Kidney epithelial cell (primary cell): Measurements from ENCODE around the gene SEMA7A. TPM values are rescaled to one million over a fixed set of nuclear protein-coding genes. Genes with fewer than 3 reads are reported as not detected.

ENCODE experiments used
- DNase-seq: peaks from one replicate; pipeline ENCODE4 v3.0.0-alpha.2; 2010; ENCODE audit warnings: low read depth
- H3K27me3 ChIP-seq: 2 replicates; pipeline ENCODE4 v1.6.0; 2011; ENCODE audit warnings: low read length; ENCODE audit not compliant: control insufficient read depth, insufficient read depth
- H3K36me3 ChIP-seq: 2 replicates; pipeline ENCODE4 v1.5.1; 2011; ENCODE audit warnings: low read length; ENCODE audit not compliant: control insufficient read depth, insufficient read depth
- H3K4me3 ChIP-seq: 2 replicates; pipeline ENCODE4 v1.5.1; 2011; ENCODE audit warnings: low read depth, mild to moderate bottlenecking, control low read depth, low read length
- total RNA-seq: library from RNA; depleted of rRNA; stranded (reverse); fragments of >200 nt; gene quantifications from 2 replicates; pipeline ENCODE4 v1.2.3, GENCODE V29; 2015
- TF ChIP-seq, protein P1 (sequence below): IDR thresholded peaks from 2 replicates; pipeline ENCODE4 v1.5.1; 2011; ENCODE audit warnings: mild to moderate bottlenecking, moderate library complexity, low read length, control low read depth, inconsistent platforms; ENCODE audit not compliant: insufficient read depth, poor library complexity, severe bottlenecking

SEMA7A gene
- total RNA-seq, 1 donor from 2014 or later = 289 TPM

DNA sequence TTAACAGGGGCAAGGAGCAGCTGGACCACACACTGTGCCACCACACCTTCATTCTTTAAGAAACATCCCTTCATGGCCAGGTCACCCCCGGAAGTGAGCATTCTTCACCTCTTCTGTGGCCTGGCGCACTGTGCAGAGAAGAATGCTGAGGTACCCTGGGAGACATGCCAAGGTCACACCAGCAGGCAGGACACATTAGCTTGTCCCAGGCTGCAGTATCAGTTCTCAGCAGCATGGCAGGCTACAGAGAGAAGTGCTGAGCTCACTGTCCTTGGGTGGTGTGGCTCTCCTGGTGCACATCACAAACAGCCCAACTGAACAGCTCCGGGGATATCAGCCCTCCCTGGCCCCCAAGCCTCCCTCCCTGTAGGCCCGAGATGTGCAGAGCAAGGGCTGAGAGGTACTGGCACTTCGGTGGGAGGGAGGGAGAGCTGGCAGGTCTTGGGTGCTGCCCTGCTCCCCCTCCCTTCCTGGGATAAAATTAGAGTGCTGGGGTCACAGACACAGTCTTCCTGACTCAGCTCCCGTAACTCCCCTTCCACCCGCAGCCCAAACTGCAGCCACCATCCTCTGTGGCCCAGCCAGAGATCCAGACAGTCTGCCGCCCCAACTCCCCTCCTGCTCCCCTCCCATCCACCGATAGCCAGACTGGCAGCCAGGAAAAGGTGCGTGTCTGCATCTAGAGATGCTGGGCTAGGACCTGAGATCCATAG lies 13.4 kb downstream of the SEMA7A start:
- no peaks in the 10 kb centered on the region for H3K27me3 ChIP-seq
- TF ChIP-seq, protein P1, sequence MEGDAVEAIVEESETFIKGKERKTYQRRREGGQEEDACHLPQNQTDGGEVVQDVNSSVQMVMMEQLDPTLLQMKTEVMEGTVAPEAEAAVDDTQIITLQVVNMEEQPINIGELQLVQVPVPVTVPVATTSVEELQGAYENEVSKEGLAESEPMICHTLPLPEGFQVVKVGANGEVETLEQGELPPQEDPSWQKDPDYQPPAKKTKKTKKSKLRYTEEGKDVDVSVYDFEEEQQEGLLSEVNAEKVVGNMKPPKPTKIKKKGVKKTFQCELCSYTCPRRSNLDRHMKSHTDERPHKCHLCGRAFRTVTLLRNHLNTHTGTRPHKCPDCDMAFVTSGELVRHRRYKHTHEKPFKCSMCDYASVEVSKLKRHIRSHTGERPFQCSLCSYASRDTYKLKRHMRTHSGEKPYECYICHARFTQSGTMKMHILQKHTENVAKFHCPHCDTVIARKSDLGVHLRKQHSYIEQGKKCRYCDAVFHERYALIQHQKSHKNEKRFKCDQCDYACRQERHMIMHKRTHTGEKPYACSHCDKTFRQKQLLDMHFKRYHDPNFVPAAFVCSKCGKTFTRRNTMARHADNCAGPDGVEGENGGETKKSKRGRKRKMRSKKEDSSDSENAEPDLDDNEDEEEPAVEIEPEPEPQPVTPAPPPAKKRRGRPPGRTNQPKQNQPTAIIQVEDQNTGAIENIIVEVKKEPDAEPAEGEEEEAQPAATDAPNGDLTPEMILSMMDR = no peak
- no peak overlapping the region for H3K4me3 ChIP-seq
- peaks cover 2% of the 10 kb centered on the region for H3K36me3 ChIP-seq
- DNase-seq = no peak

GRCh38 chr15:74419432-74419831 lies 14.3 kb downstream of the SEMA7A start:
- TF ChIP-seq, protein P1 = no peak
- H3K36me3 ChIP-seq = peaks cover 2% of the 10 kb centered on the region
- no peaks in the 10 kb centered on the region for H3K27me3 ChIP-seq
- H3K4me3 ChIP-seq = no peak overlapping the region
- no peak for DNase-seq

- no peak for DNase-seq
- no peaks in the 10 kb centered on the region for H3K27me3 ChIP-seq
- peaks cover 2% of the 10 kb centered on the region for H3K36me3 ChIP-seq
- no peak overlapping the region for H3K4me3 ChIP-seq
- TF ChIP-seq, protein P1 = no peak
These were observed 15.0 kb downstream of the SEMA7A start for GRCh38 chr15:74418575-74419338.

DNA sequence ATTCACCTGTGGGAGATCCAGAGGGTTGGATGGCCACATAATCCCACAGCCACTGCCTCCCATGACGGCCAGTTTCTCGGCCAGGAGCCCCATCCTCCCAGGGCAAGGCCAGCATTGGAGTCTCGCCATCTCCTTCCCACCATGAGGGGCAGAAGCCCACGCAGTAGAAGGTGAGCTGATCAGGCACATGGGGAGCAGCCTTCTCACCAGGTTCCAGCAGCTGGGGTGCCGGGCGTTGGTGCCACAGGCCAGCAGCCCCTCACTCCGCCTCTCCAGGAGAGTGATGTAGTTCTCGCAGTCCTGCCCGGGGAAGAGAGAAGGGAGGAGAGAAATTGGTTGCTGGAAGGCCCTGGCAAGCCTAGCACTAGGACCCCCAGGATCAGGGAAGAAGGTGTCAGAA lies 16.1 kb downstream of the SEMA7A start:
- DNase-seq = no peak
- TF ChIP-seq, protein P1 = no peak
- H3K4me3 ChIP-seq = no peak overlapping the region
- H3K36me3 ChIP-seq = peaks cover 2% of the 10 kb centered on the region
- no peaks in the 10 kb centered on the region for H3K27me3 ChIP-seq

DNA sequence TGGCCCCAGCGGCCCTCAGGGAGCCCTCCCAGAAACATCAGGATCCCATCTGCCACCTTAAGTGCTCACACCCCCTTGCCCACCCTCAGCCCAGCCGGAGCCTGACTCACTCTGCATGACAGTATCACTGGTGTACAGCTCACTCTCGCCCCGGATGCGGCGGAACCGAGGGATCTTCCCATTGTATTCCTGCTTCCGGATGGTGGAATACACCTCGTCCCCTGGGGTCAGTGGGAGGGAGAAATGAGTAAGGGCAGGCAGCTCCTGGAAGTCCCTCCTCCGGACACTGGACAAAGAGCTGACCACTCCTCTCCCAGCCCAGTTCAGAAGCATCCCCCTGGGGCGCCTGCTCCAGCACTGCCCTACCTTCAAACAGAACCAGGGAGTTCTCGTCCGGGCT lies 16.5 kb downstream of the SEMA7A start:
- TF ChIP-seq, protein P1 = no peak

More for the DNA sequence above, 16.5 kb downstream of the SEMA7A start:
- no peak overlapping the region for H3K4me3 ChIP-seq
- H3K36me3 ChIP-seq = peaks cover 2% of the 10 kb centered on the region
- H3K27me3 ChIP-seq = no peaks in the 10 kb centered on the region
- no peak for DNase-seq
